HG02678 (cell line): ENCODE measurements around the gene PTPRA.
"Not testable (repeated sequence)": the region's sequence is repeated elsewhere in the genome, so short reads cannot be mapped to it uniquely, and the experiment has no call there.

Experiments used
- ATAC-seq: cut with Tn5 transposase; IDR thresholded peaks from one replicate; pipeline ENCODE4 v1.9.1; 2021; ENCODE audit warnings: mild to moderate bottlenecking, moderate library complexity; ENCODE audit not compliant: unreplicated experiment

Gene PTPRA

DNA sequence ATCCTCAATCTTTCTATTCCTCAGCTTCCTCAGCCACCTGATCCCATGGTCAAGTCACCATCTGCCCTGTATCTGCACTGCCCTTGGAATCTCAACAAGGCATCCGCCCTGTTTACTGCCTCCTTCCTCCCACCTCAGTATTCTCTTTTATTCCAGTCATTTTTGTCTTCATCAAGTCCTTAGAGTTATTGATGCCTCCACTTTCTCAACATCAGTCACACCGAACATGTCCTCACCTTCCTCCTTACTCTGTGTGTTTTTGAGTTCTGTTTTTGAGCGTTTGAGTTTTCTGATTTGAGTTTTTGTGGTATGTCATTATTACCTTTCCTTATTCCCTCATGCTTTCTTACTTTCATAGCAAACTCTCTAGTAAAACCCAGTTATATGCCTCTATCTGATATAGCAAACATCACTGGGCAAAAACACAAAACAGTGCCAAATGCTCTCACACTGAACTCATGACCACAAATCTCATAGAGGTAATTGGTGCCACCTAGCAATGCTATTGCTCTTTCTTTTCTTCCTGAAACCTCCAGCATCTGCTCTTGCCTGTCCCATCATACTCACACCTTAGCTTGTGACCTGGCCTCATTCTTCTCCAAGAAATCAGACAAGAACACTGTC, 158.4 kb downstream of the PTPRA start:
- ATAC-seq, result no peak

DNA sequence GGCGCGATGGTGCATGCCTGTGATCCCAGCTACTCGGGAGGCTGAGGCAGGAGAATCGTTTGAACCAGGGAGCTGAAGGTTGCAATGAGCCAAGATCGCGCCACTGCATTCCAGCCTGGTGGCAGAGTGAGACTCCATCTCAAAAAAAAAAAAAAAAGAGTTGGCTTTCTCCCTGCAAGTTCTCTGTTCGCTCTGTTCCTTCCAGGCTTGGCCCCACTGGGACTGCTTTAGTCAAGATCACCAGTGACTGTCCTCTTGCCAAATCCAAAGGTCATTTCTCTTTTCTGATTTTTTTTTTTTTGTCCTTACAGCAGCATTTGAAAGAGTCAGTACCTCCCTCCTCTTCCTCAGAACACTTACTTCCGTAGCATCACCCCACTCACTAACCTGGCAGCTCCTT, 159.3 kb downstream of the PTPRA start:
- ATAC-seq, result no peak

DNA sequence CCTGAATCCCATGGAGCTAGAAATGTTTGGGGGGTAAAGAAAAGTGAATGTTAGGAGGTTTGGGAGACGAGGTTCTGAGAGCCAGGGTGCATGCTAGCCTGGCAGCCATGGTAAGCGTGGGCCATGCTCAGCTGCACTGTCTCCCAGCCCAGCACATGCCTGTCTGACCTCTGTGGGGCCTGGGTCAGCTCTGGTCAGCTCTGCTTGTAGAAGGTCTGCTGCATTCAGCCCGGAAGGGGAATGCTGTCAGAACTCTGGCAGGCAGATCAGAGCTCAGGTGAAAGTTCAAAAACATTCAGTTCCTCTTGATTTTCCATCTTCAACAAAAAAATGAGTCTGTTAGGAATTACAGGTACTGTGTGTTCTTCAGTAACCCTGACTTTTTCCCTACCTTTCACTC, 164.4 kb downstream of the PTPRA start:
- ATAC-seq, result no peak

DNA sequence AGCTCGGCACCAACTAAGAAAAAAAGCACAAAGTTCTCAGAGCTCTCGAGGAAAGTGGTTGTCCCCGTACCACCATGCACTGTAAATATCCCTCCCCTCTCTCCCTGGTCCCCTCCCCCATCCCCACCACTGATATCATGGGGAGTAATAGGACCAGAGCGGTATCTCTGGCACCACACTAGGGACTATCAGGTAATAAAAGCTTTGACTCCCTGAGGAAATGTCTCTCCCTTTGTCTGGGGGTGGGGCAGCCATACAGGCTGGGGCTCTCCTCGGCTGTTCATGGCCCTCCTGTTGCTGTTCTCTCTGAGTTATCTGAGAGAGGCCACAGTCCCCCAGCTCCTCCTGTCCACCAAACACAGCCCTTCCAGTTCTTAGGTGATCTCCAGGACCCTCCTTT, 165.2 kb downstream of the PTPRA start:
- ATAC-seq, result no peak

DNA sequence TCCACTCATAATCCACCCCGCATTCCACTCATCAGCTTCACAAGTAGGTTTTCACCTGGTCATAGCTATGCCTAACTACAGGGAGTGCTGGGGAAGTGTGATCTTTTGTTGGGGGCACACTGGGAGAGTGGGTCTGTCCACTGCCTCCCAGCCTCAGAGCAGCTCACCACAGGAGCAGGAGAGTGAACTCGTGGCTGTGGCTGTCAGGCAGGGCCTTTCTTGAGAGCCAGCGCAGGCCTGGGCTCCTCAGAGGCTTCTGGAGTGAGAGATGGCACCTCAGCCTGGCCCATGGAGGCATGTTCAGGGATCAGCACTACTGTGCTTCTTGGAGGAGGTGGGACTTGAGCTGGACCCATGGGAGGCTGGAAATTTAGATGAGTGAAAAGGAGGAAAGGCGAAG, 166.1 kb downstream of the PTPRA start:
- no peak for ATAC-seq

DNA sequence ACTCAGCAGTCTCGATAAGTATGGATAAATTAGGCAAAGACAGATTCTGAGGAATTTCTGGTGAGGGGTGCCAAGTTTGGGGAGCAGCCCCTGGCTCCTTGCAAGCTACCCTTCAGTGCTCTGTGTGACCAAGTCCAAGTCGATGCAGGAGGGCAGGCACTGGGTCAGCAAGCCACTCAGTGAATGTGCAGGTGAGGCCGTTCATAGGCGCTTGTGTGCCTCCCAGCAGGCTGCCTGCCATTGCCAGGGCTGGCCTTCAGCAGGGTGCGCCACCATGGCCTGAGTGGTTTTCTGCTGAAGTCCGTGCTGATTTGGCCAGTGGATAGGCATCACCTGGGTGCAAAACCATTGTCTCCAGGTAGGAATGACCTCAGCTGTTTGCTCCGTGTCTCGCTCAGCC, 166.8 kb downstream of the PTPRA start:
- no peak for ATAC-seq

DNA sequence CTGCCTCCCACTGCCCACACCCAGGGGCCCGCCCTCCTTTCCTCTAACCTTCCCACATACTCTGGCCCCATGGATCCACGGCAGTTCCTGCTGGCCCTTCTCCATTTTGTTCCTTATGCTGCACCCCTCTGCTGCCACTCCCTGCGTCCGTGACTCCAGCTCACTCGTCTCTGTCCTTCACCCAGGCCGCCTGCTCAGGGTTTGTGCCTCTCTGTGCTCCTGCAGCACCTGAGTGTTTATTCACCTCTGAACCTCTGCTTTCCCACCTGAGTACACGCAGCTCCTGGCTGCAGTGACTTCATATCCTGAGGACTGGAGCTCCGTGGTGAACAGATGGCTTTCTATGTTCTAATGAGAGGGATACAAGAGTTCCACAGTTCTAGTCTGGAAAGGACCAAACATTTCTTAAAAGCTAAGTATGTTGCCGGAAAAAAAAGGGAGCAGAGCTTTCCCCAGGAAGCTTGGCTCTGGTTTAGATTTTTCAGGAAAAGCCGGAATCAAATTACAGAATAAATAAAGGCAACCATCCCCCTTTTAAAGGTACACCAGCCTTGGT, 168.7 kb downstream of the PTPRA start:
- no peak for ATAC-seq

DNA sequence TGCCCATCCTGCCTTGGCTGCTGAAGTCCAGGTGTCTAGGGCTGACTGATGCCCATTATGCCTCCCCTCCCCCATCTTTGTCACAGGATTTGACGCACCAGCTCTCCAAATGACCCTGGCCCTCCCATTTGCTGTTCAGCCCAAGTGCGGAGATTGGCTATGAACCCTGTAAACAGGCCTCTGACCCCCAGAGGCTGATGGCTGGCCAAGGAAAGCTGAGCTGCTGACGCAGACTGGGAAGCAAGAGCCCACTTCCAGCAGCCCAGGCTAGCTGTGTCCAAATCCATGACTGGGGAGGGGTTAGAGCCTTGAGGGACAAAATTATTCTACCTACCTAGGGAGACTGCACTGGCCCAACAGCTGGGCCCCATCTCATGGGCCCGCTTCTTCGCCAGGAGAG, 169.3 kb downstream of the PTPRA start:
- ATAC-seq, result no peak

DNA sequence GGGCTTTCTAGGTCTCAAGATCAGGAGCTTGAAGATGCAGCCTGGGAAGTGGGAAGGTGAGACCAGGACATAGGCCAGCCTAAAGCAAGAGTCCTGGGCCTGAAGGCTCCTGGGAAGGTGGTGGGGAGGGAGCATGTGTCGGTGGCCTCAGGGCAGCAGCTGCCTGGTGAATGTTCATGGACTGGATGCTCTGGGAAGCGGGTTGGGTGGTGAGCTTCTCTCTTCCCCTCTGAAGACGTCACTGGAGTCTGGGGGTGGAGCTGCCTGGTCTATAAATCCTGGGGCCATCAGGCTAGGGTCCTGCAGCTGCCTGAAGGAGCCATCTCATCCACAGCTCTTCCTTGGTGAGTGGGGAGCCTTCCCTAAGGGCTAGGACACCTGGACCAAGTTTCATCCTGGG, 170.0 kb downstream of the PTPRA start, which contains the start of gene GNRH2:
GNRH2 (plus strand) TSS at position 301 of the 400 bp plus-strand sequence. CDS start 793 bp downstream, outside the sequence.
- no peak for ATAC-seq

DNA sequence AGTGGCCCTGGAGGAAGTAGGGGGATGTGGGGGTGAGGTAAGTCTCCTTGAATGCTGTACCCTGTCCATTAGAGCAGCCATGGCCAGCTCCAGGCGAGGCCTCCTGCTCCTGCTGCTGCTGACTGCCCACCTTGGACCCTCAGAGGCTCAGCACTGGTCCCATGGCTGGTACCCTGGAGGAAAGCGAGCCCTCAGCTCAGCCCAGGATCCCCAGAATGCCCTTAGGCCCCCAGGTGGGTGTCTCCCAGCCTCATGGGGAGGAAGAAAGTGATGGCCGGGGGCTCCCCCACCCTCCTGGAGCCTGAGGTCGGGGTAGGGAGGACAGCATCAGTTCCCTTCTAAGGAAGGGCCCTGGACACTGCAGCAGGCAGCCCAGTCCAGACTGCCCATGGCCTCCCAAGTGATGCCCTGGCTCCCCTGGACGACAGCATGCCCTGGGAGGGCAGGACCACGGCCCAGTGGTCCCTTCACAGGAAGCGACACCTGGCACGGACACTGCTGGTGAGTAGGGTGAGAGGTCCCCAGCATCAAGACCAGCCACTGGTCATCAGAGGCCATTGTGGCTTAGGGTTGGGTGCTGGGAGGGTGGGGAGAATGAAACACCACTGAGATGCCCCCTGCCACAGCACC, 171.2 kb downstream of the PTPRA start:
- no peak for ATAC-seq

DNA sequence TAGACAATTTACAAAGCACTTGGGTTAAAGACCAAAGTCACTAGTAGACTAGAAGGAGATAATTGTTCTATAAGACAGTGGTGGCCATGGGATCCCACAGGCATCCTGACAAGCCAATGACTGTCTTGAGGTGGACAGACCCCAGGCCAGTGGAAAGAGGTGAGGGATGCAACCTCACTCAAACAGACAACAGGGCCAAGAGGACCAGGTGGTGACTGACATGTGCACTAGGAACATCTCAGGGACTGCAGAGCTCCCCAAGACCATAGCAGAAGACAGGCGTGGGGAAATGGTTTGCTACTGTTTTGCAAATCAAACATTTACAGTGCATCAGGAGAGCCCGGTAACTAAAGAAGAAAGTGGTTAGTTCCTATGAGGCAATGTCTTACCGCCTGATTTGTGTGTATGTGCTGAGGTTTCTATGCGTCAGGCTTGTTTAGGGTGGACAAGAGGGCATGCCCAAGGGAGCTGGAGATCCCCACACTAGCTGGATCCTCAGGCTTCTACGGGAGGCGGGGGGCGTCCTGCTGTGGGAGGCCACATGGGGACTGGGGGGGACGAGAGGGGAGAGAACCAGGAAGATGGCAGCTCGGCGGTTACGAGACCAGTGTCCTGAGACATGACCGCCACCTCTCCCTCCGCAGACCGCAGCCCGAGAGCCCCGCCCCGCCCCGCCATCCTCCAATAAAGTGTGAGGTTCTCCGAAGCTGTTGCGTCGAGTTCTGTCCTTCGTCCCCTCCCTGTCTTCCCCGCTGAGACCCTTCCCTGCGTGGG, 171.9 kb downstream of the PTPRA start:
- peak; percentile 56 for ATAC-seq

DNA sequence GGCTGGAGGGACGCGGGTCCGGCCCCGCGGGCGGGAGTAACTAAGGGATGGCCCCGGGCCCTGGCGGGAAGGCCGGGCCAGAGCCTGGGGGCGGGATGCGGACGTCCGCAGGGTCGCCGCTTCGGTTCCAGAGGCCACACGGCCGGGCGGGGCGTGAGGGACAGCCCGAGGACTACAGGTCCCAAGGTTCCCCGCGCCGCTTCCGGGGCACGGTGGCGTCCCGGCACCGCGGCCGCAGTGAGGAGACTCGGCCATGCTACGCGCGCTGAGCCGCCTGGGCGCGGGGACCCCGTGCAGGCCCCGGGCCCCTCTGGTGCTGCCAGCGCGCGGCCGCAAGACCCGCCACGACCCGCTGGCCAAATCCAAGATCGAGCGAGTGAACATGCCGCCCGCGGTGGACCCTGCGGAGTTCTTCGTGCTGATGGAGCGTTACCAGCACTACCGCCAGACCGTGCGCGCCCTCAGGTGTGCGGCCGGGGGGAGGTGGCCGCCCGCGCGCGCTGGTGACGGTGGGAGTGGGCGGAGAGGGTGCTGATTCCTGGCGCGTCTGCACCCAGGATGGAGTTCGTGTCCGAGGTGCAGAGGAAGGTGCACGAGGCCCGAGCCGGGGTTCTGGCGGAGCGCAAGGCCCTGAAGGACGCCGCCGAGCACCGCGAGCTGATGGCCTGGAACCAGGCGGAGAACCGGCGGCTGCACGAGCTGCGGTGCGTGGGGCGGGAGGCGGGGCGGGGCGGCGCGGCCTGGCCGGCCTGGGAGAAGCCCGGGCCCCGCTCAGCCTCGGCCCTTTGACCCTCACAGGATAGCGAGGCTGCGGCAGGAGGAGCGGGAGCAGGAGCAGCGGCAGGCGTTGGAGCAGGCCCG, 172.8 kb downstream of the PTPRA start, which contains the start of gene MRPS26:
MRPS26 (plus strand) TSS at position 237 of the 861 bp plus-strand sequence; CDS start at position 254, 17 bp downstream.
- peak; percentile 91 for ATAC-seq

DNA sequence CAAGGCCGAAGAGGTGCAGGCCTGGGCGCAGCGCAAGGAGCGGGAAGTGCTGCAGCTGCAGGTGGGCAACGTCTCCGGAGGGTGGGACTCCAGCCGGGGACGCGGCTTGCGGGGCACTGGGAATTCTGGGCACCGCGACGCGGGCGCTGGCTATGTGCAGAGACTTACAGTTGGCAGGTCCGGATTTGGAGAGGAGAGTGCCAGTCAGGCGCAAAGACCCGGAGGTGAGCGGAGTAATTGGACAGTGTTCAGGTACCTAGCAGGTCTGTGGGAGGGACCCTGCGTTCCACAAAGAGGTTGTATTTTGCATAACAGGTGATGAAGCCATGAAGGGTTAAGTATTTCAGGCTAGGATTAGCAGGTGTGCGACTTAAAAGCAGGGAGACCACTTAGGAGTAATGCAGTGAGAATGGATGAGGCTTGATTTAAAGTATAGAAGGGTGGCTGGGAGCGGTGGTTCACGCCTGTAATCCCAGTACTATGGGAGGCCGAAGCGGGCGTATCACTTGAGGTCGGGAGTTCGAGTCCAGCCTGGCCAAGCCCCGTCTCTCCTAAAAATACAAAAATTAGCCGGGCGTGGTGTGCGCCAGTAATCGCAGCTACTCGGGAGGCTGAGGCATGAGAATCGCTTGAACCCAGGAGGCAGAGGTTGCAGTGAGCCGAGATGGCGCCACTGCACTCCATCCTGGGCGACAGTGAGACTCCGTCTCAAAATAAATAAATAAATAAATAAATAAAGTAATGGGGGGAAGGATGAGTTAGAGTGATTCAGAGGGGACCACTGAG, 173.6 kb downstream of the PTPRA start:
- ATAC-seq, result no peak

DNA sequence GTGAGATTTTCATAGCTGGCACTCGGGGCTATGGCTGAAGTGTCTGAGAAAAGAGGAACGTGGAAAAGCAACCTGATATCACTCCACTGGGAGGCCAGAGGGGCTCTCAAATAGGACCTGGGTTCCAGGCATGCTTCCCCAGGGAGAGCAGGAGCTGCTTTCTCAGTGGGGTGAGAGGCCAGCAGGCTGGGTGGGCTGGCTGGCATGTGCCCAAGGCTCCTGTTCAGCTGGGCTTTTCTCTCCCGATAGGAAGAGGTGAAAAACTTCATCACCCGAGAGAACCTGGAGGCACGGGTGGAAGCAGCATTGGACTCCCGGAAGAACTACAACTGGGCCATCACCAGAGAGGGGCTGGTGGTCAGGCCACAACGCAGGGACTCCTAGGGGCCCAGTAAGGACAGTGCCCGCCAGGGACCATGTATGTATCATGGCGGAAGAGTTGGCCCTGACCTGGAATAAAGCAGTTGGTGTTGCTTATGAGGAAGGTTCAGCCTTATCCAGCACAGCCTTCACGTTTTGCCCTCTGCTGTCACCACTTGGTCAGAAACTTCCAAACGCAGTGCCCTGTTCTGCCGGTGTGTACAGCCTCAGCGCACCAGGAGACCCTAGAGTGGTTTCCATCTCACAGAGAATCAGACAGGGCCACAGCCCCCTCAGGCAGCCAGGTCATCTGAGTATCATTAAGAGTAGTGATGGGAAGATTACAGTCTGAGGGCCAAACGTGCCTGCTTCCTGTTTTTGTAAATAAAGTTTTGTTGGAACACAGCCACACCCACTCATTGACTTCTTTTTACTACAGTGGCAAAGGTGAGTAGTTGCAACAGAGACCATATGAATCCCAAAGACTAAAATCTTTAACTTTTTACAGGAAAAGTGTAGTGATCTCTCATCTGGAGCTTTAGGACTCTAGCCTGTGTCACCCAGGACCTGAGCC, 174.5 kb downstream of the PTPRA start:
- ATAC-seq, result no peak

DNA sequence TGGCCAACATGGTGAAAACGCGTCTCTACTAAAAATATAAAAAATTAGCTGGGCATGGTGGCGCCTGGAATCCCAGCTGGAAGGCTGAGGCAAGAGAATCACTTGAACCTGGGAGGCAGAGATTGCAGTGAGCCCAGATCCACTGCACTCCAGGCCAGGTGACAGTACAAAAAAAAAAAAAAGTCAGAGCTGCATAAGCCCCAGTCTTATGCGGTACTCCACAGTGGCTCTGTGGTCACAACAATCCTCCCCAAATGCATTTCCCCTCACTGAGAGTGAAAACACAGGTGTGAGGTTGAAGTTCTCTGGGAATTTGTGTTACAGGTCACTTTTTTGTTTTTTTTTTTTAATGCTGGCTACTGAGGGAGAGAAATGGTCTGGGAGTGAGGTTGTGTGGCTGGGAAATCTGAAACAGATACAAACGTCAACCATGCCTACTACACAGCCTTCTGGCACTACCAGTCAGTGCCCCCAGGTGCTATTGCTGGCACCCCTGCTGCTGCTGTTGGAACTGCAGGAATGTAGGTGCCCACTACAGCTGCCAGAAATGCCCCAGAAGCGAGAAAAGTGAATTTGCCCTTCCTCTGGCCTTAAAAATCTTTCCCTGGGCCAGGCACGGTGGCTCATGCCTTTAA, 178.2 kb downstream of the PTPRA start:
- ATAC-seq, result no peak

DNA sequence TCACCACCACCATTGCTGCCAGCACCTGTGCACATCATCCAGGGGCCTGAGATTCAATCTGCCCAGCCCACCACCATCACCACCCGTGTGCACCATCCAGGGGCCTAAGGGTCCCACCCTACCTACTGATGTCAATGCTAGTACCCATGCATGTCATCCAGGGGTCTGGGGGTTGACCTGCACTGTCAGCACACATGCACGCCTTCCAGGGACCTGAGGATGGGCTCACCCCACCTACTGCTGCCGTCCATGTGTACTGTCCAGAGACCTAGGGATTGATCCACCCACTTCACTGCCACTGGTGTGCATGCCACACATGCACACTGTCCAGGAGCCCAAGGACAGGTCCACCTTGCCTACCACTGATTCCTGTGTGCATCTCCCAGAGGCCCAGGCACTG, 186.2 kb downstream of the PTPRA start:
- no peak for ATAC-seq

DNA sequence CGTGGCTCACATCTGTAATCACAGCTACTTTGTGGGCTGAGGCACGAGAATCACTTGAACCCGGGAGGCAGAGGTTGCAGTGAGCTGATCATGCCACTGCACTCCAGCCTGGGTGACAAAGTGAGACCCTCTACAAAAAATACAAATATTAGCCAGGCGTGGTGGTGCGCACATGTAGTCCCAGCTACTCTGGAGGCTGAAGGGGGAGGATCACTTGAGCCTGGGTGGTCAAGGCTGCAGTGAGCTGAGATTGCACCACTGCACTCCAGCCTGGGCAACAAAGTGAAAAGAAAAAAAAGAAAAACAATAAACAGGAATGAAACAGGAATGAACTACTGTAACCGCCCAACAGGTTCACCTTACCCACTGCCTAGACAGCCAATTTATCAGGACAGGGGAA, 190.8 kb downstream of the PTPRA start:
- not testable (repeated sequence) for ATAC-seq
